ENCODE data around the gene GAP43.

Gene GAP43

GRCh38 chr3:115766587-115767482 is 143.5 kb downstream of the GAP43 start:
- DNase-seq: peak in 1 of 14 donors; percentile 6

- peak in 1 of 14 donors; percentile 29 for DNase-seq
Measured at GRCh38 chr3:115768661-115769060, 145.4 kb downstream of the GAP43 start.

Measured in C1 segment of cervical spinal cord (tissue), 14 donors.